Kidney (tissue), 14 donors: Measurements from ENCODE around the gene ZNF579. TPM values are rescaled to one million over a fixed set of nuclear protein-coding genes. Genes with fewer than 3 reads are reported as not detected.

Source experiments
- DNase-seq, 5 donors: peaks; one replicate each; pipeline ENCODE4 v3.0.0-alpha.2; 2013 to 2020
- FAIRE-seq: peaks from 2 replicates; lab custom pipeline; 2012; peaks lifted over from hg19 to GRCh38; lab: Jason Lieb, UNC
- H3K27ac ChIP-seq, 2 donors: one replicate each; pipeline ENCODE4 v1.7.0; 2013; ENCODE audit warnings: low read depth in 2 of 2, low read length in 2 of 2, inconsistent platforms in 1 of 2
- H3K27me3 ChIP-seq: one replicate; pipeline ENCODE4 v1.7.1; 2013; ENCODE audit warnings: low read length, inconsistent platforms; ENCODE audit not compliant: control insufficient read depth, insufficient read depth
- H3K36me3 ChIP-seq, 3 donors: one replicate each; pipeline versions ENCODE4 v1.7.0 to v1.7.1; 2013; ENCODE audit warnings: low read length in 3 of 3, control low read depth in 1 of 3, inconsistent platforms in 1 of 3; ENCODE audit not compliant: insufficient read depth in 3 of 3, control insufficient read depth in 2 of 3
- H3K4me1 ChIP-seq, 3 donors: one replicate each; pipeline versions ENCODE4 v1.7.0 to v1.7.1; 2013; ENCODE audit warnings: low read length in 3 of 3, inconsistent platforms in 1 of 3, low read depth in 1 of 3; ENCODE audit not compliant: control insufficient read depth in 2 of 3, insufficient read depth in 2 of 3
- H3K4me3 ChIP-seq, 3 donors: one replicate each; pipeline versions ENCODE4 v1.7.0 to v1.8.1; 2013; ENCODE audit warnings: low read length in 3 of 3, control low read depth in 1 of 3, inconsistent platforms in 1 of 3
- H3K9ac ChIP-seq, 3 donors: one replicate each; pipeline versions ENCODE4 v1.7.0 to v1.7.1; 2013; ENCODE audit warnings: low read length in 3 of 3, control low read depth in 1 of 3, inconsistent platforms in 1 of 3
- H3K9me3 ChIP-seq, 3 donors: one replicate each; pipeline versions ENCODE4 v1.7.0 to v1.7.1; 2013; ENCODE audit warnings: low read length in 3 of 3, control low read depth in 1 of 3, inconsistent platforms in 1 of 3; ENCODE audit not compliant: control insufficient read depth in 2 of 3, insufficient read depth in 1 of 3
- intact Hi-C: fragments of 100-400 bp; cut with DNase I; formaldehyde crosslinking; loops from one replicate; pipeline ENCODE4 v1.11.1; 2022
- polyA plus RNA-seq: library from polyadenylated mRNA; stranded (reverse); fragments of 350-450 nt; fragmentation: Illumina TruSeq; extraction: RNeasy Lipid Tissue Mini Kit (QIAGEN cat#74804); gene quantifications from one replicate; pipeline ENCODE4 v1.2.3, GENCODE V29; 2014; ENCODE audit warnings: low read depth, low replicate concordance; ENCODE audit not compliant: insufficient read depth
- total RNA-seq: library from RNA; stranded (reverse); fragmentation: NEBNext Ultra II Directional; extraction: Animal tissue kit (Norgen Biotek cat#: 25700); gene quantifications from one replicate; pipeline ENCODE4 v1.2.1, GENCODE V29; 2021
- TF ChIP-seq, protein P1 (sequence below): IDR thresholded peaks from 3 replicates; pipeline ENCODE4 v1.5.1; 2012; ENCODE audit warnings: mild to moderate bottlenecking, moderate library complexity, borderline replicate concordance; ENCODE audit not compliant: insufficient read depth; ENCODE audit errors: extremely low read depth
- donor health status: control.
- donor health status: control.
- donor health status: control.
- donor health status: control.
- donor health status: control.
- donor health status: DM: yes; HTN: yes; CAD: no.
- donor health status: Normal renal cell carcinoma (clear cell type).

ZNF579 gene
- total and polyA plus RNA-seq, 2 donors from 2014 or later: 10.9 to 16.6 TPM

DNA sequence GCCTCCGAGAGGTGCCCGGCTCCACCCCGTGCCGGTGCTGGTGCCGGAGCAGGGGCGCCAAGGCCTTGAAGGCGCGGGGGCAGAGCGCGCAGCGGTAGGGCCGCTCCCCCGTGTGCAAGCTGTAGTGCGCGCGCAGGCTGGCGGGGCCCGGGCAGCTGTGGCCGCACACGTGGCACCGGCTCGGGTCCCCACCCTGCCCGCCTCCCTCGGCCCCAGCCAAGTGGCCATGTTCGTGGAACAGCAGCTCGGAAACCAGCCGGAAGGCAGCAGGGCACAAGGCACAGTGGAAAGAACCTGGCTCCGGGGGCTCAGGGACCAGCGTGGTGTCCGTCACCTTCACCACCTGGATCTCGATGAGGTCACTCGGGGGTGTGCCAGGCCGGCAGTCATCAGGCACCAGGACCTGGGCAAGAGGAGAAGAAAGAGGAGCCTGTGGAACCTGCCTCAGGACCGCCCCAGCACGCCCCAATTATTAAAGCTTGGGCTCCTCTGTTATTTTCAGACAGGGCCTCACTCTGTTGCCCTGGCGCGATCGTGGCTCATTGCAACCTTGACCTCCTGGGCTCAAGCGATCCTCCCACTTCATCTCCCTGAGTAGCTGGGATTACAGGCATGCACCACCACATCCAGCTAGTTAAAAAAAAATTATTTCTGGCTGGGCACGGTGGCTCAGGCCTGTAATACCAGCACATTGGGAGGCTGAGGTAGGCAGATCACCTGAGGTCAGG, 41.8 kb upstream of the ZNF579 start:
- intact Hi-C loops: no loop called here
- no peak for FAIRE-seq

DNA sequence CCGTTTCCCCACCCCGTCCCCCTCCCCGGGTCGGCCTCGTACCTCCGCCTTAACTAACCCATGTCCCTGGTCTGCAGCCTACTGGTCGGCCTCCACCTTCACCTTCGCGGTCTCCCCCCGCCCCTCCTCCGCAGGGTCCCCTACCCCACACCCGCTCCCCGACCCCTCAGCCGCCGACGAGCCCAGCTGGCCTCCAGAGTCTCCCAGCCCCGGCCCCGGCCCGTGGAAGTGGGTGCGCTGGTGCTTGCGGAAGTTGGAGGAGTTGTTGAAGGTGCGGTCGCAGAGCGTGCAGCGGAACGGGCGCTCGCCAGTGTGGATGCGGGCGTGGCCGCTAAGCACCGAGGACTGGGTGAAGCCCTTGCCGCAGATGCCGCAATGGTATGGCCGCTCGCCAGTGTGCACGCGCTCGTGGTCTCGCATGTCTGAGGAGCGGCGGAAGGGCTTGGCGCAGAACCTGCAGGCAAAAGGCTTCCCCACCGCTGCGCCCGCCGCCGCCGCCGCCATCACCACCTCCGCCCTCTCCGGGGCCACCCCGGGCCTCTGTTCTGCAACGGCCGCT, 41.1 kb upstream of the ZNF579 start:
- no peak overlapping the region for H3K4me3 ChIP-seq
- H3K27ac ChIP-seq: no peak overlapping the region
- FAIRE-seq (no peak), DNase-seq (peak in 1 of 5 donors; percentile 71)
- no peaks in the 10 kb centered on the region for H3K9me3 ChIP-seq
- peaks cover 2 to 6% (median 5%) of the 10 kb centered on the region in 3 donors for H3K4me1 ChIP-seq
- H3K27me3 ChIP-seq: no peaks in the 10 kb centered on the region
- intact Hi-C loops: no loop called here
- H3K36me3 ChIP-seq: peaks cover 0 to 6% (median 0%) of the 10 kb centered on the region in 3 donors
- H3K9ac ChIP-seq: no peak overlapping the region
- TF ChIP-seq, protein P1, sequence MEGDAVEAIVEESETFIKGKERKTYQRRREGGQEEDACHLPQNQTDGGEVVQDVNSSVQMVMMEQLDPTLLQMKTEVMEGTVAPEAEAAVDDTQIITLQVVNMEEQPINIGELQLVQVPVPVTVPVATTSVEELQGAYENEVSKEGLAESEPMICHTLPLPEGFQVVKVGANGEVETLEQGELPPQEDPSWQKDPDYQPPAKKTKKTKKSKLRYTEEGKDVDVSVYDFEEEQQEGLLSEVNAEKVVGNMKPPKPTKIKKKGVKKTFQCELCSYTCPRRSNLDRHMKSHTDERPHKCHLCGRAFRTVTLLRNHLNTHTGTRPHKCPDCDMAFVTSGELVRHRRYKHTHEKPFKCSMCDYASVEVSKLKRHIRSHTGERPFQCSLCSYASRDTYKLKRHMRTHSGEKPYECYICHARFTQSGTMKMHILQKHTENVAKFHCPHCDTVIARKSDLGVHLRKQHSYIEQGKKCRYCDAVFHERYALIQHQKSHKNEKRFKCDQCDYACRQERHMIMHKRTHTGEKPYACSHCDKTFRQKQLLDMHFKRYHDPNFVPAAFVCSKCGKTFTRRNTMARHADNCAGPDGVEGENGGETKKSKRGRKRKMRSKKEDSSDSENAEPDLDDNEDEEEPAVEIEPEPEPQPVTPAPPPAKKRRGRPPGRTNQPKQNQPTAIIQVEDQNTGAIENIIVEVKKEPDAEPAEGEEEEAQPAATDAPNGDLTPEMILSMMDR: no peak

More for the DNA sequence above, 41.8 kb upstream of the ZNF579 start:
- peaks cover 0 to 6% (median 0%) of the 10 kb centered on the region in 3 donors for H3K36me3 ChIP-seq
- no peaks in the 10 kb centered on the region for H3K9me3 ChIP-seq
- H3K4me3 ChIP-seq: no peak overlapping the region
- no peaks in the 10 kb centered on the region for H3K27me3 ChIP-seq
- peaks cover 2 to 6% (median 5%) of the 10 kb centered on the region in 3 donors for H3K4me1 ChIP-seq
- H3K27ac ChIP-seq: no peak overlapping the region
- TF ChIP-seq, protein P1: no peak
- H3K9ac ChIP-seq: no peak overlapping the region
- DNase-seq: no peak

DNA sequence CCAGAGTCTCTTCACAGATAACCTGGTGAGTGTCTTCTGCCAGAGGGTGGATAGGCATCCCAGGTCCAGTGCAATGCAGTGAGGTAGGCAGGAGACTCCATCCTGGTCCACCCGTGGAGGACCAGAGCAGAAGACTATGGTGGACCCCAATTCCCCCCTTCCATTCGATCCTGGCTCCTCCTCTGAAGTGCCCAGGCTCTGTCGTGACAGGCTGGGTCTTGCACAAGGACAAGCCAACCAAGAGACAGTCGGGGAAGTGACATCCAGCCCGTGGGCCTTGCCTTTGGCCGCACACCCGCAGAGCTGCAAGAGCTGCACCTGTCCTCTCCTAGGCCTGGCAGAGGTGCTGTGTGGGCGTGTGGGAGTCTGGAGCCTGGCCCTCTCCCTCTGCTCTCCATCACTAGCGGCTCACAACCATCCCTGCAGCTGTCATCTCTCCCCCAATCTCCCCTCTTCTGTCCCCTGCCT, 40.6 kb upstream of the ZNF579 start:
- Histone ChIP-seq H3K27me3 (no peaks in the 10 kb centered on the region), H3K4me3 (no peak overlapping the region), H3K9ac (no peak overlapping the region), H3K9me3 (no peaks in the 10 kb centered on the region), H3K4me1 (peaks cover 2 to 6% (median 5%) of the 10 kb centered on the region in 3 donors), H3K27ac (no peak overlapping the region), H3K36me3 (peaks cover 0 to 6% (median 0%) of the 10 kb centered on the region in 3 donors)
- TF ChIP-seq, protein P1: no peak
- DNase-seq: no peak
- FAIRE-seq: no peak
- intact Hi-C loops: no loop called here
